Stimulated activated CD8-positive, alpha-beta memory T cell treated with anti-CD3 and anti-CD28 coated beads, Interleukin-7, amount 100 ng/mL, for 24 hours (primary cell): ENCODE results near the gene FAM162A.
A peak's percentile ranks its signal among the peaks of the same experiment; 100 is the strongest.

Experiments
- DNase-seq: peaks from one replicate; pipeline ENCODE4 v3.0.0-alpha.2; 2020; ENCODE audit warnings: low read depth

The FAM162A gene

DNA sequence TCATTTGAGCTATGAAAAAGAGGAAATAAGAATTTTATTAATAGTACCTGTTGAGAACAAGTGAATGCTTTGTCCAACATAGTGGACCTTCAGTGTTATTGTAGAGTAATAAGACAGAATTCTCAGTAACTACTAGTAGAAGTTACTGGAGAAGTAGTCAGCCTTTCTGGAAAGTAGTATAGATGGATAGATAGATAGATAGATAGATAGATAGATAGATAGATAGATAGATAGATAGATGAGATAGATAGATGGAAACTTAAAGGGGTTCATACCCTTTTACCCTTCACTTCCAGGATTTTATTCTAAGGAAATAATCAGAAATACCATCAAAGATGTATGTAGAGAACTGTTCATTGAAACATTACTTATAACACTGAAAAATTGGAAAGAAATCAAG, 5.2 kb downstream of the FAM162A start:
- DNase-seq, result no peak

DNA sequence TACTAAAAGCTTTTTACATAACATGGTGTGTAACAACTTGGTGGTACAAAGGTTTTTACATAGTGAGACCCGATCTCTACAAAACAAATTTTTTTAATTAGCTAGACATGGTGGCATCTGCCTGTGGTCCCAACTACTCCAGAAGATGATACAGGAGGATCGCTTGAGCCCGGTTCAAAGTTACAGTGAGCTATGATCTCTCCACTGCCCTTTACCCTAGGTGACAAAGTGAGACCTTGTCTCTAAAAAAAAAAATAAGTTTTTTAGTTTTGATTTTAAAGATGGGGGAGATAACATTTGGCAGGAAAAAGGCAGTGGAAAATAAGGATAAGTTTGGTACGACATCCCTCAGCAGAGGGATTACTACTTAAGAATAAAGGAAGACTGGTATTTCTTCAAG, 5.9 kb downstream of the FAM162A start:
- no peak for DNase-seq

DNA sequence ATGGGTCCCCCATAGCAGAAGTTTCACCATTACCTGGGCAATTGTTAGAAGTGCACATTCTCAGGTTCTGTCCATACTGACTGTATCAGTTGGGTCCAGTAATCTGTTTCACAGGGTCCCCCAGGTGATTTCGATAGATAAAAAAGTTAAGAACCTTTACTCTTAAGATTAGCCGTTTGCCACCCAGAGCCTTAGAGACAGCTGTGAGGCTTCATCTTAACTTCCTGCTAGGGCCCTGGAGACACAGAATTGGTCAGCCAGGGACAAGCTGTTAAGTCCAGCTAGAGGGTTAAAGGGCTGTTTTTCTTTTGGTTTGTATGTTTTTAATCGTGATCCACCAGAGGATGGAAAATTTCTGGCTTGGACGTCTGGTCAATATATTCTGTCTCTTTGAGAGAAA, 6.7 kb downstream of the FAM162A start:
- no peak for DNase-seq

DNA sequence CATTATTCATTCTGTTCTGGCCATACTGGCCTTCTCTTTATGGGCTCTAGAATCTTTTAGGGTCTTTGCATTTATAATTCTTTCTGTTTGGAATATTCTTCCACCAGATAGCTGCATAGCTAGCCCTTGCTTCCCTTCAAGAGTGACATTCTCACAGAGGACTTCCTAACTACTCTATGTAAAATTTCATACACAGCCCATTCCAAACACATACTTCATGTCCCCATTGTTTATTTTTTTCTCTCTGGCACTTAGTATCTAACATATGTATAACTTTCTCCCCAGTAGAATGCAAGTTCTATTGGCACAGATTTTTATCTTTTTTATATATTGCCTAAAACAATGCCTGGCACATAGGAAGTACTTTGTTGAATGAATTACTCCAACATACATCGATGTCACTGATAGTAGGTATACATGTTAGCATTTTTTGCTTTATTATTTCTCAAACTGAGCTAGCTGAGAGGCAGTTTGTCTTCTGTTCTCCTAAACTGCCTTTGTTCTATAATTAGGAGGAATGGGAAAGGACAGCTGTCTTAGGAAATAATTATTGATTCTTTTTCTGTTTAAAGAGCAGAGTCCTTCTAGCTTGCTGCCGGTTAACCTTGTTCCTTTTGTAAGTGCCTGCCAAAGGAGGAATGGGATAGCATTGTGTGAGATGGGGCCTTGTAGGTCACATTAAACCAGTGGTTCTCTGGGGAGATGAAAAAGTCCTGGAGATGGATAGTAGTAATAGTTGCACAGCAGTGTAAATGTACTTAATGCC, 7.9 kb downstream of the FAM162A start:
- DNase-seq, result no peak

DNA sequence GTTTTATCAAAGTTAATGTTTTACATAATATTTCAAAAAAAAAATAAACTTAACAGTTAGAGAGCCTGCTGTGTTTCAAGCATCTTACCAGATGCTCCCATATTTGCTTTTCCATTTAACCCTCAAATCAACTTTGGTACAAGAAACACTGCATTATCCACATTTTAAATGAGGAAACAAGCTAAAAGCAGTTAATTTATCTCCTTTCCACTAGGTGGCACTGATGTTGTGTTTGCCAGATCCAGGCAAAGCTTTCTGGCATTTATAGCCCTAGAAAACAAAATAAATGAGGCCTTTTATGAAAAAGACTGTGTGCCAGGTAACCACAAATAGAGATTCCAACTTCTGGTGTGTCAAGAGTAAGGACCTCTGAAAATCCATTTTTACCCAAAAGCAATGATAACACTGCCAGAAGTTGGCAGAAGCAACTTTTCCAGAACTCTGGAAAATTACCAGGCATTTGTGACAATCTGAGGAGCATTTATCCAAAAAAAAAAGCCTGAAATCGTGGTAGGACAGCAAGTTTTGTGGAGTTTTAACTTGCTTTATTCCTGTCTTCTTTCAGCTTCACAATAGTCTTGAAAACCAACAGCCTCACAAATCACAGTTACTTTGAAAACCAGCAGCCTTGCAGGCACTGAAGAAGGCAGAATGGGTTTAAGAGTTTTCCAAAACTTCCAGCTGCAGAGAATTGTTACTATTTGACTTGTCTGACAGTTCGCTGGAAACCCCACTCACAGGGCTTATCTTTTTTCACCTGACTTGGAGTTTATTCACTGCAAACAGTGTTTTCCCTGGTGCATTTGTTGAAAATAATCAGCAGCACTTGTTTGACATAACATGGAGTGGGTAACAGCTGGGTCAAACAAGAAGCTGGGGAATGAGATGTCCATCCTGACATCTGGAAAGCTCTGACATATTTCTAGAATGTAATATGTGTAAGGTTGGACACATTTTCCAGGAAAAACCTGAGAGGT, 9.2 kb downstream of the FAM162A start:
- DNase-seq, result no peak

DNA sequence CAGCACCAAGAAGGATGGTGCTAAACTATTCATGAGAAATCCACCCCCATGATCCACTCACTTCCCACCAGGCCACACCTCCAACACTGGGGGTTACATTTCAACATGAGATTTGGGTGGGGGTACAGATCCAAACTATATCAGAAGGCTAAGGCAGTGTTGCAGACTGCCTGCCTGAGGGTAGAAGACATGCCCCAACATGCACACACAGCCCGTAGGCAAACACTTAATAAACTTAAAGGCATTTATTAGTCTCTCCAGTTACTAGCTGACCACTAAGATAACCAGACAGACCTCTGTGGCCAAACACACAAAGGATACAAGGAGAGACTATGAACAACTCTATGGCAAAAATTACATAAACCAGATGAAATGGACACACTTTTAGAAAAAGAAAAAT, 10.2 kb downstream of the FAM162A start:
- no peak for DNase-seq

DNA sequence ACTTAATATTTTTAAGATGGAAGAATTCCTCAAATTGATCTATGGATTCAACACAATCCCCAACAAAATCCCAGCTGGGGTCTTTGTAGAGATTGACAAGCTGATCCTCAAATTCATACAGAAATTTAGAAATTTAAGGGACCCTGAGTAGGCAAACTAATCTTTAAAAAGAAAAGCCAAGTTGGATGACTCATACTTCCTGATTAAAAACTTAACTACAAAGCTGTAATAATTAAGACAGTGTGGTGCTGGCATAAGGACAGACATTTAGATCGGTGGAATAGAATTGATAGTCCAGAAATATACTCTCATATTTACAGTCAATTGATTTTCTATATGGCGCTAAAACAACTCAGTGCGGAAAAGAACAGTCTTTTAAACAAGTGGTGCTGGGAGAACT, 11.6 kb downstream of the FAM162A start:
- no peak for DNase-seq

DNA sequence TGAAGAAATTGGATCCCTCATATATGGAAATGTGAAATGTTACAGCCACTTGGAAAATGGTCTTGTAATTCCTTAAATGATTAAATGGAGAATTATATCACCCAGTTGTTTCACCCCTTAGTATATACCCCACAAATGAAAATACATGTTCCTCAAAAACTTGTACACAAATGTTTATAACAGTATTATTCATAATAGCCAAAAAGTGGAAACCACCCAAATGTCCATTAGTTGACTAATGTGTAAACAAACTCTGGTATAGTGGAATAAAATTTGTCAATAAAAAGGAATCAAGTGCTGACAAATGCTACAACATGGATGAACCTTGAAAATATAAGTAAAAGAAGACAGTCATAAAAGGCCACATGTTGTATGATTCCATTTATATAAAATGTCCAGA, 12.5 kb downstream of the FAM162A start:
- no peak for DNase-seq

DNA sequence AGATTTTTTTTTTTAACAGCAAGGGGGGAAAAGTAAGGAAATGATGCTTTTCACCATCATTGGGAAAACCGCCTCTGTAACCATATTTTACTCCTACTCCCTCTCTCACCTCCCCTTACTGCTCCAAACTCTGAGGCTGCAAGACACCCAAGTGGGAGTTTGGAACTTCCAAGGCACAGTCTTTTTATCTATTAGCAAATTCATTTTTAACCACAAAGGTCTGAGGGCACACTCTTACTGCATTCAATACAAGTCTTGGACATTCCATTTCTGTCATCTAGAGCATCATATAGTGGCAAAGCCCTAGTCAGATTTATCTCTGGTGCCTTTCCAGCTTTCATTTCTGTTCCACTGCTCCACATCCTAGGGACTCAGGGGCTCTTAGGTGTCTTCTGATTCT, 13.2 kb downstream of the FAM162A start:
- DNase-seq, result no peak

DNA sequence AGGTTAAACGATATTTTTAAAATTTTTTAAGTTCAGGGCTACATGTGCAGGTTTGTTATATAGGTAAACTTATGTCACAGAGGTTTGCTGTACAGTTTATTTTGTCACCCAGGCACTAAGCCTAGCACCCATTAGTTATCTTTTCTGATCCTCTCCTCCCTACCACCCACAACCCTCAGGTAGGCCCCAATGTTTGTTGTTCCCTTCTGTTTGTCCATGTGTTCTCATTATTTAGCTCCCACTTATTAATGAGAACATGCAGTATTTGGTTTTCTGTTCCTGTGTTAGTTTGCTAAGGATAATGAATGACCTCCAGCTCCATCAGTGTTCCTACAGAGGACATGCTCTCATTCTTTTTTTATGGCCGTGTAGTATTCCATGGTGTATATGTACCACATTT, 14.9 kb downstream of the FAM162A start:
- DNase-seq, result no peak

DNA sequence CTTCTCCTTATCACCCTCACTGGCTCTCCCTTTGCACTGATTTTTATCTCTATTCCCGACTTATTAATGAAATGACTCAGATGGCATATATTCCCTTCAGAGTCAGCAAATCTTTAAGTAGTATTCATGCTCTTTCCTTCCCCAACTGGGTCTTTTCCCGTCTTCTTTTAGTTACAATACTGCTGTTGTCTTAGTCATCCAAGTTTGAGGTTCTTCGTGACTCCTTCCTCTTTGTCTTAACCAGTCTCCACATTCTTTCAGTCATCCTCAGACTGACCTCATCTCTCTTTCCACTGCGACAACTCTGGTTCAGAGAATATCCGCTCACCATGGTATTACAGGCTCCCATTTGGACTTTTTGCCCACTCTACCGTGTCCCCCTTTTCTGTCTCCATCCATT, 19.5 kb downstream of the FAM162A start:
- DNase-seq, result no peak

DNA sequence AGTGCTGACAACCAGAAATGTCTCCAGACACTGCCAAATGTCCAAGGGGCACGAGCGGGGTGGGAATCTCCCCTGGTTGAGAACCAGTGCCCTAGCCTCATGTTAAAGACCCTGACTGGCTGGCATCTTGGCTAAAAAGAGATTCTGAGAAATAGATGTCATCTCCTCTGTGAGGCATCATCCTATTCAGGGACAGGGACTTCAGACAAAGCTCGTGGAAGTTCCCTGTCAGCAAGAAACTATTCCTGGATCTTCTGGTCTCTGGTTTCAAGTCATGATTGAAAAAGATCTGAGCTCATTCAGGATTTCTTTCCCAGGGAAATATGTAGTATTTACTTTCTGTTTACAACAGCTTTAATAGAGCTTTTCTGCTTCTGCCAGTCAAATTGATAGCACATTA, 21.0 kb downstream of the FAM162A start:
- no peak for DNase-seq

DNA sequence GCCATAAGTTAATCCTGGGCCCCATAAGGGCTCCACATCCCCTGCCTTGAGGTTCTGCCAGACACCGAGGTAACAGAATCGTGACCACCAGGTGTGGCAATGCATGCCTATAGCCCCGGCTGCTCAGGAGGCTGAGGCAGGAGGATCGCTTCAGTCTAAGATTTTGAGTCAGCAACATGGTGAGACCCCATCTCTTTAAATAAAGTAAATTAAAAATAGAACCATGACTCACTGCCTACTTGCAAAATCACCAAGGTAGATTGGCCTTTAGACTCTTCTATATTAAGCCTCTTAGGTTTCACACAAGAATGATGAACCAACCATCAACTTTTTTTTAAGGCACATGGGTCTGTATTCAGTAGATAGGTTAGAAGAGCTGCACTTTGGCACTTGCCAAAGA, 22.2 kb downstream of the FAM162A start:
- no peak for DNase-seq

DNA sequence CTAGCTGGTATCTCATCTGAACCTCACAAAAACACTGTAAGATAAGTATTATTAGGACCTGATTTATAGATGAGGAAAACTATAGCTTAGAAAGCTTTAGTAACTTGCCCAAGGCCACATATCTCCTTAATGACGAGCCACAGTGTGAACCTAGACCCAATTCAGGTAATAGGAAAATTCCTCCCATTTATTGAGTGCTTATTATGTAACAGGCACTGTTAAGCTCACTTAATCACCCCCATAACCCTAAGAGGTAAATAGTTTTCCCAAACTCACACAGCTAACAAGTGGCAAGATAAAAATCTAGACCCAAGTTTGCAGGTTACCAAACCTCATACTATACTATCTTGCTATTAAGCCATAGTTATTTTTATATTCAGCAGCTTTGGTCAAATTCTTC, 24.0 kb downstream of the FAM162A start:
- no peak for DNase-seq

DNA sequence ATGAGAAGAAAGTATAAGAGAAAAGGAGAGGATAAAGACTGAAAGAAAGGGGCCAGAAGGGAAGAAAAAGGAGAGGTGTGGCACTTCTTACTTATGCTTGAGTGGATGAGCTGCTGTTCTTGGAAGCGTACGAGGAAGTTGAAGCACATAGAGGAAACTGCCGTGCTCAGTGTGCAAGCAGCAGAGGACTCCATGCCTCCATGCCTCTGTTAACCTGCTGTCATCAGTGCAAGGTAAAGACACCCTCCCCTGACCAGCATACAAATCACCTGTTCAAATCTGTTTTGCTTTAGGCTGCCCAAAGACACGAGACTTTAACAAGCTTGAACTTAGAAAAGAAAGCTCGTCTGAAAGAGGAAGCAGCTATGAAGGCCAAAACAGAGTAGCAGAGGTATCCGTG, 25.5 kb downstream of the FAM162A start:
- no peak for DNase-seq

DNA sequence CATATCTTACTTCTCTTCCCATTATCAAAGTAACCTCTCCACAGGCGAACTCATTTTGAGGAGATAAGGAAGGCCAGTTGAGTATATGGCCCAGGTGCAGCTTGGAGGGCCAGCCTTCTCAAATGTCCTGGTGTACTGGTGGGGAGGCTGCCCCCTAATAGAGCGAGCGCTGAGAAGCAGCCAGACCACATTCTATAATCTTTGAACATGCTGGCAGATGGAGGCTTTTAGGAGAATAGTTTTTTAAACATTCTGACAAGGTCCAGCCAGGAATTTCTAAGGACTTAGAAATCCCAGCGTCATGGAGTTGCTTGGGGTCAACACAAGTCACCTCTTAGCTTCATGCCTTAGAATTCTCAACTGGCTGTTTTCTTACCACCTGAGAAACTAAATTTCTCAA, 26.1 kb downstream of the FAM162A start:
- no peak for DNase-seq

DNA sequence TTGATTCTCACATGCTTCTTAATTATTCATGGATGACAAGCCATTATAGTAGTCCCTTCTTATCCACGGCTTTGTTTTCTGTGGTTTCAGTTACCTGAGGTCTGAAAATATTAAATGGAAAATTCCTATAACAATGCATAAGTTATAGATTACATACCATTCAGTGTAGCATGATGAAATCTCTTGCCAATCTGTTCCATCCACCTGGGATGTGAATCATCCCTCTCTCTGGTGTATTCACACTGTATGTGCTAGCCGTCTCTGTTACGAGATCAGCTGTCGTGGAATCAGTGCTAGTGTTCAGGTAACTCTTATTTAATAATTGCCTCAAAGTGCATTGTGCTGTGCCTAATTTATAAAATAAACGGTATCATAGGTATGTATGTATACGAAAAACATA, 26.7 kb downstream of the FAM162A start:
- no peak for DNase-seq

DNA sequence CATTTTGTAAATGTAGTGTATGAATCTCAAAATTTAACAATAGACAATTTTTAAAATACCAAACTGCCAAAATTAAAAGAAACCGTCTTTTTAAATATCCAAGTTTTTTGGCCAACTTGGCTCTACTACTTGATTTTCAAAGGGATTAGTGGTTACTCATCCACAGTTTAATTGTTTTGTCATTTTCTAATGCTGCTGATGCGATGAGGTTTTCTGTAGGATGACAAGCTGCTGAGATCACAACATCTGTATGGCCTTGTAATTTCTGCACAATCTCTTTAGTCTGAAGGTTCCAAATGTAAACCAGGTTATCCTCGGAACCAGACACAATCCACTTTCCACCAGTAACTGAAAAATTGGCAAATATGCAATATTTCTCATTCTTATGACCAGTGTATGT, 30.4 kb downstream of the FAM162A start:
- DNase-seq, result no peak

DNA sequence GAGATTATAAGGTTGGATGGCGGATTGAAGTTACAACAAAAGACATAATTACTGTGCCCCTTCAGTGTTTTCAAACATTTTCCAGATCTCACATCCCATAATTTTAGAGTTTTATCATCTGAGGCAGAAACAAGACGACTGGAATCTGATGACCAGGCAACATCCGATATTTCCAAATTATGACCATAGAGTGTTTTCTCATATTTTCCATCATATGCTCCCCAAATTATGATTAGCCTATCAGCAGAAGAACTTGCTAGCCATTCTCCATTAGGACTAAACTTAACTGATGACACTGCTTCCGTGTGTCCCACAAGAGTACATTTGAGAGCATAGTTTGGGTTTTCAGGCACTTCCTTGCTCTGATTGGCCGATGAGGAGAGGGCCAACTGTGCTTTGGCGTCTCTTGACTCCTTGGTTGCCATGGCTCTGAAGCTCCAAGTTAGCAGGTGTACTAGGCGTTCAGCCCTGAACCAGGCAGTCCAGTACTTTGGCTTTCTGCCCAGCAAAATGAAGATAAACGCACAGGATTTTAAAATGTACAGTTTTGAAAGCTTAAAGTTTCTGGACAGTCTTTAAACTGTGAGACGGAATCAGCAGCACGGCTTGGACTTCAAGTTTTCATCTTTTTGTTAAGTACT, 31.2 kb downstream of the FAM162A start:
- DNase-seq, result peak; percentile 5

DNA sequence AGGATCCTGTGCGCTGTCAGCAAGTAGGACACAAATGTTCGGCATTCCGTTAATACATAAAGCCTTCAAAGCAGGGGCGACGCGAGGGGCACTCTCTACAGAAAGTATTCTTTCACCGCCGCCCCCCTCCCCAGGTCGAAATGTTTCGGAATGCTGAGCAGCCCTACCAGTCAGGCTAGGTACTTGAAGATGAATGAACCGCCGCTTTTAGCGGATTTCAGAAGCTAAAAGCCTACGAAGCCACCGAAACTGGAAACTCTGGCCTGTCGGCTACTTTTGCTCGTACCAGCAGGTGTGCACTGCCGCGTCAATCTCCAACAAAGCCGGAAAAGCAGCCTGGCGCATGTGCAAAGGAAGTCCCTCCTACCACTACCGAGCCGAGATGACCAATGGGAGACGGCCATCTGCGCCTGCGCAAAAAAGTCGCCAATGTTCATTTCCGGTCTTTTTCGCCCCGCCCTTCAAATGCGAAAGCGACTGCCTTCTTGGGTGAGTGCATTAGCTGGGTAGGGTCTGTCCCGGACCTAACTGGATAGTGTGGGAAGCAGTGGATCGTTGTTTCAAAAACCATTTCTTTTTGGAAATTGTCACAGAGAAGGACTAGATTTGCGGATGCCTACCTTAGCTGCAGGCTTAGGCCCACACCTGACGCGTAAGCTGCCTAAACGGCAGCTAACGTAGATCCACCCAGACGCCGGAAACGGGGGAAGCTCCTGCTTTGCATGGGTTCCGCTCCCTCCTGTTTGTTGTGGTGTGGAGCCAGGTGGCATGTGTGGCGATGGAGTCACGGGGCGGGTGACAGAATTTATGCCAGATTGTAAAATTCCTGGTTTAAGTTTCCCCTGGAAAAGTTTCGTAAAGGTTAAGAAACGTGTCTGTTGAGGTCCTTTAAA, 32.0 kb downstream of the FAM162A start, which contains the start of gene WDR5B:
Gene WDR5B, minus strand, starts transcription at position 301 of the 893 bp plus-strand sequence. CDS start 534 bp downstream, outside the sequence.
- peak; percentile 99 for DNase-seq

DNA sequence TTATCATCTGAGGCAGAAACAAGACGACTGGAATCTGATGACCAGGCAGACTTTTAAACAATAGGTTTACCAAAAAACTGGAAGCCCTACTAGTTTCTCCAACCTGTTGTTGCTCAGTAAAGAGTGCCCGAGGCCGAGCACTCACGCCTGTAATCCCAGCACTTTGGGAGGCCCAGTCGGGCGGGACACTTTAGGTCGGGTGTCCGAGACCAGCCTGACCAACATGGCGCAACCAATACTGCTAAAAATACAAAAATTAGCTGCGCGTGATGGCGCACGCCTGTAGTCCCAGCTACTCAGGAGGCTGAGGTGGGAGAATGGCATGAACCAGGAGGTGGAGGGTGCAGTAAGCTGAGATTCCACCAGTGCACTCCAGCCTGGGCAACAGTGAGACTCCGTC, 33.0 kb downstream of the FAM162A start:
- DNase-seq, result no peak

DNA sequence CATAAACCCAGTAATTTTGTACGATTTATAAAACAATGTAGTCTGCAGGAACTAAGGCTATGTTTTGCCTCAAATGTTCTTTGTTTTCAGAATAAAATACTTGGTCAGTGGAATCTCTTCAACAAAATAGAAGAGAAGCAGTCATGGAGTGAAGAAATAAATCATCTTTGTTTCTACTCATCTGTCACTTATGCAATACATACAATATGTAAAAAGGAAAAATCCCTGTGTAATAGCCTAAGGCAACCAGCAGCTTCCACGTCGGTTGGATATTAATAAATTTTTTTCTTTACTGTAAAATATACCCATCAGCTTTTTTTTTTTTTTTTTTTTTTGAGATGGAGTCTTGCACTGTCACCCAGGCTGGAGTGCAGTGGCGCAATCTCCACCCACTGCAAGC, 37.1 kb downstream of the FAM162A start:
- DNase-seq, result no peak
